ENCODE measurements around the gene DEPDC1B.
"Not testable (repeated sequence)": the region's sequence is repeated elsewhere in the genome, so short reads cannot be mapped to it uniquely, and the experiment has no call there.

The DEPDC1B gene, protein sequence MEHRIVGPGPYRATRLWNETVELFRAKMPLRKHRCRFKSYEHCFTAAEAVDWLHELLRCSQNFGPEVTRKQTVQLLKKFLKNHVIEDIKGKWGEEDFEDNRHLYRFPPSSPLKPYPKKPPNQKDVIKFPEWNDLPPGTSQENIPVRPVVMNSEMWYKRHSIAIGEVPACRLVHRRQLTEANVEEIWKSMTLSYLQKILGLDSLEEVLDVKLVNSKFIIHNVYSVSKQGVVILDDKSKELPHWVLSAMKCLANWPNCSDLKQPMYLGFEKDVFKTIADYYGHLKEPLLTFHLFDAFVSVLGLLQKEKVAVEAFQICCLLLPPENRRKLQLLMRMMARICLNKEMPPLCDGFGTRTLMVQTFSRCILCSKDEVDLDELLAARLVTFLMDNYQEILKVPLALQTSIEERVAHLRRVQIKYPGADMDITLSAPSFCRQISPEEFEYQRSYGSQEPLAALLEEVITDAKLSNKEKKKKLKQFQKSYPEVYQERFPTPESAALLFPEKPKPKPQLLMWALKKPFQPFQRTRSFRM

DNA sequence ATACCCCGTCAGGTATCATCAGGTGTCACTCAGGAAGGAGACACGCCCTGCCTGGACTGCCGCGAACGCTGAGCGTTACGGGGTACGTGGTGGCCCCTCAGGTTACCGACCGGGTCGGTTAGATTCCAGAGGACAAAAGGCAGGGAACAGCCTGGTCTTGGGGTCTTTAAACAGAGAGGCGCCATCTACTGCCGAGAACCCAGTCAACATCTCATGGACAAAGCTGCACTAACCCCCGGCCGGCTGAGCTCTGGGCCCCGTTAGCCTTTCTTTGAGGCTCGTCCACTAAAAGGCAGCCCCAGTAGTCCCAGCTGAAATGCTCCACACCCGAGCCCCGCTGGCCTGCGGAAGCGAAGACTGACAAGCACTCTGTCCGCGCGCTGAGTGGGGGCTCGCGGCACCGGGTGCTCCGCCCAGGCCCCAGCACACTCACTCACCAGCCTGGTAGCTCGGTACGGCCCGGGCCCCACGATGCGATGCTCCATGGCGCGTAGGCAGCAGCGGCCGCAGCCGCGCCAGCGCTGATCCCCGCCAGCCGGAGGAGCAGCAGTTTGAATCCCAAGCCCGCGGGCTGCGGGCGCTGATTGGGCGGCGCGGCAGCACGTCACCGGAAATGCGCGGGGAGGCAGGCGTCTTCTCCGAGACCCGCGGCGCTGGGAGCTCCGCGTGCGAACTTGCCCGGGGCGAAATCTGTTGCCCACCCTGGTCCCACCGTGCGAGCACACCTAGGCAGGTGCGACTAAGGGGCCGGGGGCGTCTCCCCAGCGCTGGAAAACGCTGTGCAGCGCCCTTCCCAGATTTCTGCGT lies at the start of gene DEPDC1B:
TSS of gene DEPDC1B (minus strand) at position 558 of the 807 bp plus-strand sequence. CDS start at position 485, 73 bp downstream.
- DNase-seq, result peak; percentile 88 to 95 (median 90)

DNA sequence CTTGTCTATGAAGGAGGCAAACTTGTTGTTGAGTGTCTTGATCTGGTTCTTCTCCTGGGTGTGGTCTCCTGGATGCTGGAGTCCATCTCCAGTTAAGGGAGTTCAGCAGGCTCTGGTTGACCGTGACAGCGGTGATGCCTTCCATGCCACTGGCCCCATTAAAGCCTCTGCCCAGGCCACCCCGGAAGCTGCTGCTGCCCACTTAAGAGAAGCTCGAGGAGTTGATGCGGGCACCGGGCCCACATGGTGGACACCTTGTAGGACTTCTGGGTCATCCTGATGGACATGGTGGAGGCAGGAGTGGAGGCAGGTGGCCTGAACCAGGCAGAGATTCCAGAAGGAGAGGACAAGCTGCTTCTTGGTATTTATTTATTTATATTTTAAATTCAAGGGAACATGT lies 44.7 kb upstream of the DEPDC1B start:
- DNase-seq, result no peak

DNA sequence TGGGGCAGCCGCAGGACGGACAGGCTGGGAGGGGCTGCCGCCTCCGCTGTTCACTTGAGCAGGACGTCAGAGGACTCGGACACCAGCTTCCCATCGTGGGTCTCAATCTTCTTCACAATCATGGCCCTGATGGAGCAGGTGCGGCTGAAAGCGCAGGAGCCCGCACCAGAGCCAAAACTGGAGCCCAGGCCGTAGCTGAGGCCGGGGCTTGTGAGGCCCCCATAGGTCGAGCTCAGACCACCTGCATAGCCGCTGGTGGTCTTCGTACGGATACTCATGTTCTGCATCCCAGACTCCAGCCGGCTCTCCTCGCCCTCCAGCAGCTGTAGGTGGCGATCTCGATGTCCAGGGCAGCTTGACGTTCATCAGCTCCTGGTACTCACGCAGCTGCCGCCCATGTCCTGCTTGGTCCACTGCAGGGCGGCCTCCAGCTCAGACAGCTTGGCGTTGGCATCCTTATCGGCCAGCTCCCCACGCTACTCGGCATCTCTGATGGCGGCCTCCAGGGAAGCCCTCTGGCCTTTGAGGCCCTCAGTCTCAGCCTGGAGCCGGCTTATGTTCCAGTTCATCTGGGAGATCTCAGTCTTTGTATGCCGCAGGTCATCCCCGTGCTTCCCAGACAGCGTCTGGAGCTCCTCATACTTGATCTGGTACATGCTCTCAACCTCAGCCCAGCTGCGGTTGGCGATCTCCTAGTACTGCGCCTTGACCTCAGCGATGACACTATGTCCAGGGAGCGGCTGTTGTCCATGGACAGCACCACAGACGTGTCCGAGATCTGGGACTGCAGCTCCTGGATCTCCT lies 43.7 kb upstream of the DEPDC1B start:
- no peak for DNase-seq

DNA sequence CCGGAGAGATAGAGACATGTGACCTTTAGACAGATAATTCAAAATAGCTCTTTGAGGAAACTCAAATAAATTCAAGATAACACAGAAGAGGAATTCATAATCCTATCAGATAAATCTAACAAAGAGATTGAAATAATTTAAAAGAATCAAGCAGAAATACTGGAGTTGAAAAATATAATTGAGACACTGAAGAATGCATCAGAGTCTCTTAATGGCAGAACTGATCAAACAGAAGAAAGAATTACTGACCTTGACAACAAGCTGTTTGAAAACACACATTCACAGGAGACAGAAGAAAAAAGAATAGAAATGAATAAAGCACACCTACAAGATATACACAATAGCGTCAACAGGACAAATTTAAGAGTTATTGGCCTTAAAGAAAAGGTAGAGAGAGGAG lies 40.4 kb upstream of the DEPDC1B start:
- no peak for DNase-seq

GRCh38 chr5:60738933-60739332 lies 39.0 kb upstream of the DEPDC1B start:
- DNase-seq, result no peak

DNA sequence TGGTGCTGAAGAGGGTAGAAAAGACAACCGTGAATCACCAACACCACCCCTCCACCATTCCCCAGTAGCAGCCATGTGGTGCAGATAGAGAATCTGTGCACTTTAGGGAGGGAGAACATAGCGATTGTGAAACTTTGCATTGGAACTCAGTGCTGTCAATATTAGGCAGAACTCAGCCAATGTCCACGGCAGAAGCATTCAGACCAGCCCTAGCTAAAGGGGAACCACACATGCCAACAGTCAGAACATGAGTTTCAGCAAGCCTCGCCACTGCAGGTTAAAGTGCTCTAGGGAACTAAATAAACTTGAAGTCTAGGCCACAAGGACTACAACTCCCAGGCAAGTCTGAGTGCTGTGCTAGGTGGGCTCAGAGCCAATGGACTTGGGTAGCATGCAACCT lies 38.5 kb upstream of the DEPDC1B start:
- no peak for DNase-seq

DNA sequence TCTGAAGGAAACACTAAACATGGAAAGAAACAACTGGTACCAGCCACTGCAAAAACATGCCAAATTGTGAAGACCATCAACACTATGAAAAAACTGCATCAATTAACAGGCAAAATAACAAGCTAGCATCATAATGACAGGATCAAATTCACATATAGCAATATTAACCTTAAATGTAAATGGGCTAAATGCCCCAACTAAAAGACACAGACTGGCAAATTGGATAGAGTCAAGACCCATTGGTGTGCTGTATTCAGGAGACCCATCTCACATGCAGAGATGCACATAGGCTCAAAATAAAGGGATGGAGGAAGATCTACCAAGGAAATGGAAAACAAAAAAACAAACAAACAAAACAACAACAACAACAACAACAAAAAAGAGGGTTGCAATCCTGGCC lies 30.9 kb upstream of the DEPDC1B start:
- not testable (repeated sequence) for DNase-seq

GRCh38 chr5:60727033-60727679 lies 27.2 kb upstream of the DEPDC1B start:
- no peak for DNase-seq

GRCh38 chr5:60724126-60724525 lies 24.2 kb upstream of the DEPDC1B start:
- DNase-seq, result no peak

DNA sequence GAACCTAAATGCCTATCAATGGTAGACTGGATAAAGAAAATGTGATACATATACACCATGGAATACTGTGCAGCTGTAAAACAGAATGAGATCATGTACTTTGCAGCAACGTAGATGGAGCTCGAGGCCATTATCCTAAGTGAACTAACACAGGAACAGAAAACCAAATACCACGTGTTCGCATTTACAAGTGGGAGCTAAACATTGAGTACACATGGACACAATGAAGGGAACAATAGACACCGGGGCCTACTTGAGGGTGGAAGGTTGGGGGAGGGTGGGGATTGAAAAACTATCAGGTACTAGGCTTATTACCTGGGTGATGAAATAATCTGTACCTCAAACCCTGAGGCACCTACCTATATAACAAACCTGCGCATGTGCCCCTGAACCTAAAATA lies 22.4 kb upstream of the DEPDC1B start:
- DNase-seq, result peak; percentile 63 to 92 (median 65)

- DNase-seq, result no peak
Observed at GRCh38 chr5:60719329-60719728, 19.4 kb upstream of the DEPDC1B start.

DNA sequence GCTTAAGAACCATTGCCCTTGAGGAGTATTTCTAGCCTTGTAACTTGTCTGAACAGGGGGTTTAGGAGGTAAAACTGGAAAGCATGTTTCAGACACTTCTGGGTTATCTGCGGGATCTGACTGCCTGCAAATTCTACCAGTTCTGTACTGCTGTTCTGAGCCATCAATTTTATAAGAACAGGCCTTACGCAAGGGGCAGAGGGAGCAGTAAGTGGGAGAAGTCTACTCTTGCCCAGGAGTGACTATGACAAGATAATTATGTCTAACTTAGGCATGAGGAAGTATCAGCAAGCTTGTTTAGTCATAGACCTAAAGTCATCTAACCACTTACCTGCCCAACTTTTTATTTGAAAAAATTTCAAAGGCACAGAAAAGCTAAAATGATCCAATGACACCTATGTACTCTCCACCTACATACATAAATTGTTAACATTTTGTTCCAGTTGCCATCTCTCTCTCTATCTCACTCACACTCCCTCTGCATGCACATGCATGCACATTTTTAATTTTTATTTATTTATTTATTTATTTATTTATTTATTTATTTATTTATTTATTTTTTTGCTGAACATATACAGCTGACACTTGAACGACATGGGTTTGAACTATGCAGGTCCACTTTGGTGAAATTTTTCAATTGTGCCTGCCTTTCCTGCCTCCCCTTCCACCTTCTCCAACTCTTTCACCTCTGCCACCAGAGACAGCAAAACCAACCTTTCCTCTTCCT lies 18.4 kb upstream of the DEPDC1B start:
- no peak for DNase-seq

- DNase-seq, result not testable (repeated sequence)
Observed at GRCh38 chr5:60715201-60715928, 15.4 kb upstream of the DEPDC1B start.

GRCh38 chr5:60712950-60713349 lies 13.0 kb upstream of the DEPDC1B start:
- DNase-seq, result no peak

GRCh38 chr5:60711892-60712291 lies 11.9 kb upstream of the DEPDC1B start:
- DNase-seq, result not testable (repeated sequence)

GRCh38 chr5:60710362-60710761 lies 10.4 kb upstream of the DEPDC1B start:
- DNase-seq, result no peak

DNA sequence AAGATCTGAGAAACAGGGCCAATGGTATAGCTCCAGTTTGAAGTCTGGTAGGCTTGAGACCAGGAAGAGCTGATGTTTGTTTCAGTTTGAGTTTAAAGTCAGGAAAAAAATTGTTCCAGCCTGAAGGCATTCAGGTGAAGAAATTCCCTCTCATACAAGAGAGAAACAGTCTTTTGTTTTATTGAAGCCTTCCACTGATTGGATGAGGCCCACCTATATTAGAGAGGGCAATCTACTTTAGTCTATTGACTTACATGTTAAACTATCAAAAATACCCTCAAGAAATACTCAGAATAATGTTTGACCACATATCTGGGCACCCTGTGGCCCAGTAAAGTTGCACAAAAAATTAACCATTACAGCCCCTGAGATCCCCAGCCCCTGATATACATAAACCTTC lies 5.2 kb upstream of the DEPDC1B start:
- DNase-seq, result no peak

DNA sequence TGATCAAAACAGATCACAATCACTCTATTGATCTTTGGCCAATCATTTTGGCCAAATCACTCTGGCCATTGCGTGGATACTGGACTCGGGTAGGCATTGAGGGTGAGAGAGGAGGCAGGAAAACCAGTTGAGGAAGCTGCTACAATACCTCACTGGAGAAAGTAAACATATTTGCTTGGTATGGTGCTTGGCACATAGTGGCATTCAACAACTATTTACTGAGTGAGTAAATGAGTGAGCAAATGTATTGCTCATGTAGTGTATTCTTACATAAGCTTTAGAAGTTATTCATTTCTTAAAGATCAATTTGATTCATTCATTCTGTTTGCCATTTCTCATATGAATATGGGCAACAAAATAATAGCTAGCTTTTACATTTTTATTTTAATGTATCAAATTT lies 4.0 kb upstream of the DEPDC1B start:
- no peak for DNase-seq

DNA sequence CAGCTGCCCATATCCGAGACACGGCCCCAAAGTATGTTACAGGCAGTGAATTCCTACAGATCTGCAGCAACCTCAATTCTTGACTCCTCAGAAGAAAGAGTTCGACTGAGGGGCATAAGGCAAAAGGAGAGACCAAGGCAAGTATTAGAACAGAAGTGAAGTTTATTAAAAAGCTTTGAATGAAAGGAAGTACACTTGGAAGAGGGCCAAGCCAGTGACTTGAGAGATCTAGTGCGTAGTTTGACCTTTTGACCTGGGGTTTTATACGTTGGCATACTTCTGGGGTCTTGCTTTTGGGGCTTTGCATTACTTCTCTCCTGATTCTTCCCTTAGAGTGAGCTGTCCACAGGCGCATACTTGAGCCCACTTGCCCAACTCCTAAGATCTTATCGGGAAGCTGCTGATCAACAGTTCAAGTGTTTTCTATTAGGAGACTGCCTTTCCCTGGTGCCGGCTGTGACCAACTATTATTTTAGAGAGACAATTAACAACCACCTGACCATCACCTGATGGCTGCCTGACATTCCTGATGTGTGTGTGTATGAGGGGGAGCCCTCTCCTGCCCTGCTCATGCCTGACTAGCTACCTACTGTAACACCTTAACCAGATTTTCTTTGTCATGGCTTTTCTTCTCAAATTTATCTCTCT lies 1.5 kb upstream of the DEPDC1B start:
- DNase-seq, result peak in 2 of 3 experiments; percentile 10 to 28

- DNase-seq, result peak in 1 of 3 experiments; percentile 51
Observed at GRCh38 chr5:60700416-60700757, 421 bp upstream of the DEPDC1B start.

DNA sequence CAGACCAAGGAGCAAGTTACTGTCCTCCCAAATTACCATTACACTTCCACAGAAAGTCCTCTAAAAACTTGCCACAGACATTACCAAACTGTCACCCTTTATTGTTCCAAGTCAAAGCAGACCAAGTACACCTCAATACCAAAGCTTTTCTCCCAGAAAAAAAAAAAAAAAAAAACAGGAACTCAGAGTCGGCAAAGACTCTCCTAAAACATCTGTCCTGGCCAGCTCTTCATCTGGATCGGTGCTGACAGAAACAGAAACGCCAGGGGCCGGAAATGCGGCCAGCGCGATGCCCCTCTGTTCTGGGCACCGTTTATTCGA lies 718 bp downstream of the DEPDC1B start:
- no peak for DNase-seq

Data from NCI-H1417 (cell line).